Activated CD8-positive, alpha-beta T cell treated with anti-CD3 and anti-CD28 coated beads for 36 hours (primary cell): ENCODE results near the gene FGF14. TPM values are rescaled to one million over a fixed set of nuclear protein-coding genes. Genes with fewer than 3 reads are reported as not detected.
A peak's percentile ranks its signal among the peaks of the same experiment; 100 is the strongest.

Experiments
- ATAC-seq: fragments of 200-7000 bp; cut with Tn5 transposase; one replicate; pipeline ENCODE4 v1.10.0; 2021; ENCODE audit warnings: mild to moderate bottlenecking, moderate library complexity
- CTCF ChIA-PET: fragments of 350-600 bp; sonication (Branson Sonifier 250); formaldehyde crosslinking; loops from one replicate; lab custom pipeline; 2021; ENCODE audit warnings: antibody characterized with exemption; lab: Charles Lee
- POLR2A ChIA-PET: fragments of 350-600 bp; sonication (Branson Sonifier 250); formaldehyde crosslinking; loops from one replicate; lab custom pipeline; 2021; ENCODE audit warnings: antibody characterized with exemption; lab: Charles Lee
- DNase-seq: peaks from one replicate; pipeline ENCODE4 v3.0.0-alpha.2; 2020
- H3K27ac Mint-ChIP-seq: one replicate; pipeline ENCODE4 v1.8.0; 2021; ENCODE audit warnings: mild to moderate bottlenecking, mixed read lengths
- H3K27me3 Mint-ChIP-seq: one replicate; pipeline ENCODE4 v1.8.0; 2021; ENCODE audit warnings: mixed read lengths
- H3K36me3 Mint-ChIP-seq: one replicate; pipeline ENCODE4 v1.8.0; 2021; ENCODE audit warnings: low read depth, mixed read lengths
- H3K4me1 Mint-ChIP-seq: one replicate; pipeline ENCODE4 v1.8.0; 2021; ENCODE audit warnings: low read depth, mixed read lengths
- H3K4me3 Mint-ChIP-seq: one replicate; pipeline ENCODE4 v1.8.0; 2021; ENCODE audit warnings: mild to moderate bottlenecking, moderate library complexity, mixed read lengths
- H3K9me3 Mint-ChIP-seq: one replicate; pipeline ENCODE4 v1.8.0; 2021; ENCODE audit warnings: mixed read lengths
- CTCF ChIP-seq: fragments of 200-600 bp; IDR thresholded peaks from one replicate; pipeline ENCODE4 v1.8.0; 2022; ENCODE audit warnings: antibody characterized with exemption, mild to moderate bottlenecking
- intact Hi-C: fragments of 100-400 bp; cut with micrococcal nuclease; formaldehyde crosslinking; loops from one replicate; pipeline ENCODE4 v1.10.0; 2022
- total RNA-seq, 2 experiments: library from RNA; stranded (reverse); gene quantifications; one replicate each; pipeline ENCODE4 v1.2.3, GENCODE V29; 2021

Gene FGF14
- total RNA-seq, 2 experiments from 2014 or later: not detected

- no peak for TF ChIP-seq CTCF
- H3K4me1 Mint-ChIP-seq: no peaks in the 10 kb centered on the region
- ATAC-seq (no peak), DNase-seq (no peak)
- H3K4me3 Mint-ChIP-seq: no peak overlapping the region
- CTCF ChIA-PET: no interaction called here
- peaks cover 3% of the 10 kb centered on the region for H3K27me3 Mint-ChIP-seq
- H3K27ac Mint-ChIP-seq: no peak overlapping the region
- no peaks in the 10 kb centered on the region for H3K9me3 Mint-ChIP-seq
- POLR2A ChIA-PET: no interaction called here
- no peaks in the 10 kb centered on the region for H3K36me3 Mint-ChIP-seq
- intact Hi-C loops: no loop called here
Observed at GRCh38 chr13:101798437-101798836, 603.4 kb downstream of the FGF14 start.

- DNase-seq (no peak), ATAC-seq (no peak)
- ChIA-PET CTCF (no interaction called here), POLR2A (no interaction called here)
- H3K27ac Mint-ChIP-seq: no peak overlapping the region
- no peaks in the 10 kb centered on the region for H3K9me3 Mint-ChIP-seq
- intact Hi-C loops: no loop called here
- no peaks in the 10 kb centered on the region for H3K36me3 Mint-ChIP-seq
- no peak for TF ChIP-seq CTCF
- peaks cover 7% of the 10 kb centered on the region for H3K27me3 Mint-ChIP-seq
- no peaks in the 10 kb centered on the region for H3K4me1 Mint-ChIP-seq
- H3K4me3 Mint-ChIP-seq: no peak overlapping the region
Observed at GRCh38 chr13:101795460-101795859, 606.4 kb downstream of the FGF14 start.

- H3K27ac Mint-ChIP-seq: no peak overlapping the region
- intact Hi-C loops: no loop called here
- H3K36me3 Mint-ChIP-seq: no peaks in the 10 kb centered on the region
- H3K27me3 Mint-ChIP-seq: peaks cover 7% of the 10 kb centered on the region
- DNase-seq (no peak), ATAC-seq (no peak)
- H3K9me3 Mint-ChIP-seq: no peaks in the 10 kb centered on the region
- no peak for TF ChIP-seq CTCF
- ChIA-PET CTCF (no interaction called here), POLR2A (no interaction called here)
- no peak overlapping the region for H3K4me3 Mint-ChIP-seq
- H3K4me1 Mint-ChIP-seq: no peaks in the 10 kb centered on the region
Observed at GRCh38 chr13:101795025-101795424, 606.8 kb downstream of the FGF14 start.

GRCh38 chr13:101792189-101792588, 609.7 kb downstream of the FGF14 start:
- Mint-ChIP-seq H3K36me3 (no peaks in the 10 kb centered on the region), H3K4me3 (no peak overlapping the region), H3K27ac (no peak overlapping the region), H3K27me3 (peaks cover 9% of the 10 kb centered on the region), H3K4me1 (no peaks in the 10 kb centered on the region), H3K9me3 (no peaks in the 10 kb centered on the region)
- CTCF ChIA-PET: no interaction called here
- no peak for ATAC-seq
- POLR2A ChIA-PET: no interaction called here
- DNase-seq: no peak
- no peak for TF ChIP-seq CTCF
- intact Hi-C loops: no loop called here

GRCh38 chr13:101785858-101786257, 616.0 kb downstream of the FGF14 start:
- Mint-ChIP-seq H3K9me3 (no peaks in the 10 kb centered on the region), H3K27me3 (peaks cover 8% of the 10 kb centered on the region), H3K36me3 (no peaks in the 10 kb centered on the region), H3K4me3 (no peak overlapping the region), H3K4me1 (no peaks in the 10 kb centered on the region), H3K27ac (no peak overlapping the region)
- ATAC-seq (no peak), DNase-seq (peak; percentile 4)
- POLR2A ChIA-PET: no interaction called here
- intact Hi-C loops: no loop called here
- no peak for TF ChIP-seq CTCF
- CTCF ChIA-PET: no interaction called here
